Right renal pelvis (tissue), 4 donors: ENCODE measurements around the gene RPS16. TPM values are rescaled to one million over a fixed set of nuclear protein-coding genes. Genes with fewer than 3 reads are reported as not detected.
"Not testable (repeated sequence)": the region's sequence is repeated elsewhere in the genome, so short reads cannot be mapped to it uniquely, and the experiment has no call there.

Source experiments
- DNase-seq, 4 donors: peaks; one replicate each; pipeline ENCODE4 v3.0.0-alpha.2; 2013; ENCODE audit warnings: low read depth in 4 of 4, low spot score in 3 of 4, missing footprints in 1 of 4
- polyA plus RNA-seq, 4 donors: library from polyadenylated mRNA; unstranded; fragments of 120-200 nt; gene quantifications; one replicate each; pipeline ENCODE4 v1.2.1, GENCODE V29; 2013; ENCODE audit not compliant: insufficient read length in 4 of 4

Gene RPS16
- polyA plus RNA-seq, 4 donors, result 1,088 to 1,343 (median 1,270) TPM

- DNase-seq, result not testable (repeated sequence)
These were observed 15.5 kb upstream of the RPS16 start for GRCh38 chr19:39451257-39451656.

- no peak for DNase-seq
These were observed 13.5 kb upstream of the RPS16 start for GRCh38 chr19:39449116-39449797.

DNA sequence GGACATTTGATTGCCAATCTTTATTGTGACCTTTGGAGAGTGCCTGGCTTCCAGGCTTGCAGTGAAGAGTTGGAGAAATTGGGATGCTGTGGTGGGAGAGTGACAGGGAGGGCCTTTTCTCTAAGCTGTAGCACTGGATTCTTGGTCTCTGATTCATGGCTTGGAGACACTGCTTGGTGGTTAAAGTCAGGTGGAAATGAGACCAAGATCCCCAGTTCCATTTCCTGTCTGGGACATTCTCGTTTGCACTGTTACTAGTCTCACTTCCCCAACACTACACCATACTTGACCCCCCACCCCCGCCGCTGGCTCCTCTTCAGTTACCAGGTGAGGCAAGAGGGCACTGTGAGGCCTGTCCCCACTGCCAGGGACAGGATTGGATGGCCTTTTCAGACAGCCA lies 12.5 kb upstream of the RPS16 start:
- DNase-seq, result no peak

GRCh38 chr19:39446365-39447084 lies 10.8 kb upstream of the RPS16 start:
- no peak for DNase-seq

GRCh38 chr19:39445196-39446111 lies 9.7 kb upstream of the RPS16 start, which contains the start of gene SUPT5H:
TSS of gene SUPT5H (plus strand) at chr19:39445582. CDS start at chr19:39445891, 309 bp downstream.
- peak; percentile 92 to 95 (median 95) for DNase-seq

GRCh38 chr19:39444598-39445195 lies 8.9 kb upstream of the RPS16 start:
- no peak for DNase-seq

DNA sequence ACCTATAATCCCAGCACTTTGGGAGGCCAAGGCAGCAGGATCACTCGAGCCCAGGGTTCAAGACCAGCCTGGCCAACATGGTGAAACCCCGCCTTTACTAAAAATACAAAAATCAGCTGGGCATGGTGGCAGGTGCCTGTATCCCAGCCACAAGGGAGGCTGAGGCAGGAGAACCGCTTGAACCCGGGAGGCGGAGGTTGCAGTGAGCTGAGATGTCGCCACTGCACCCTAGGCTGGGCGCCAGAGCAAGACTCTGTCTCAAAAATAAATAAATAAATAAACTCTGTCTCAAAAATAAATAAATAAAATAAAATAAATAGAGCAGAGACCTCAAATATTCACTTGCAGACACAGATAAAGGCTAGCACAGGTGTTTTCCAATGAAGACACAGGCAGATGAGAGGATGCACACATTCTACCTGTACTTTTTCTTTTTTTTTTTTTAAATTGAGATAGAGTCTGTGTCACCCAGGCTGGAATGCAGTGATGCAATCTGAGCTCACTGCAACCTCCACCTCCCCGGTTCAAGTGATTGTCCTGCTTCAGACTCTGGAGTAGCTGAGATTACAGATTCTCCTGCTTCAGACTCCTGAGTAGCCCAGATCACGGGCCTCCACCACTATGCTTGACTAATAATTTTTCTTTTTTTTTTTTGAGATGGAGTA lies 2.7 kb upstream of the RPS16 start:
- DNase-seq, result no peak

- no peak for DNase-seq
These were observed 584 bp upstream of the RPS16 start for GRCh38 chr19:39436350-39436716.

GRCh38 chr19:39434123-39435076 lies 1.3 kb downstream of the RPS16 start:
- no peak for DNase-seq

DNA sequence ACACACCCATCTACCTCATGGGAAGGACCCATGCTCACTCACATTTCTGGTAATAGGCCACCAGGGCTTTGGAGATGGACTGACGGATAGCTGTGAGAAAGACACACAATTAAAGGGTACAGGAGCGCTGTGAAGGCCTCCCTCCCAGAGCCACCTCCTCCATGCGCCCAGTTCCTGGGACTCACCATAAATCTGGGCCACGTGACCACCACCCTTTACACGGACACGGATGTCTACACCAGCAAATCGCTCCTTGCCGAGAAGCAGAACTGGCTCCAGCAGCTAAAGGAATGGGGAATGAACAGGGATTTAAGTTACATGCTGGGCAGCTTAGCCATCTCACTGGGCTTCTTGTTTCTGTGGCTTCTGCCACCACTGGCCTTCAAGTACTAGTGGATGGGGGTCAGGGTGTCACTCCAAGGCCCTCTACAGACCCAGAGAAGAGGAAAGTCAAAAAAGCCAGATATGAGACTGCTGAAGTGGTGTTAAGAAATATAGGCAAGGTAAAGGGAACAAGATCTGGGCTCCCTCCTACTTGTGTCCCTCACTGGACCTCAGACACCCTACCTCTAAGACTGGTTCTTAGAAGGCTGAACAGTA lies 2.2 kb downstream of the RPS16 start:
- DNase-seq, result no peak

- no peak for DNase-seq
These were observed 3.1 kb downstream of the RPS16 start for GRCh38 chr19:39432677-39433025.

- DNase-seq, result no peak
These were observed 4.8 kb downstream of the RPS16 start for GRCh38 chr19:39430675-39431593.

- DNase-seq, result peak in 2 of 4 donors; percentile 85 to 86
These were observed 7.3 kb downstream of the RPS16 start for GRCh38 chr19:39428283-39429112.

DNA sequence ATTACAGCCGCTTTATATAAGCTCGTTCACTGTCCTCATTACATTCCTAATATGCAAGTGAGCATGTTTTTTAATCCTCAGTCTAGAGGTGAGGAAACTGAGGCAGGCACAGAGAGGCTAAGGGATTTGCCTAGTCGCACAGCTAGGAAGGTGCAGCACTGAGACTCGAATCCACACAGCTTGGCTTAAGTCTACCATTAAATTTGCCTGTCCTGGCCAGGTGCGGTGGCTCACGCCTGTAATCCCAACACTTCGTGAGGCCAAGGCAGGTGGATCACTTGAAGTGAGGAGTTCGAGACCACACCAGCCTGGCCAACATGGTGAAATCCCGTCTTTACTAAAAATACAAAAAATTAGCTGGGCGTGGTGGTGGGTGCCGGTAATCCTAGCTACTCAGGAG lies 8.0 kb downstream of the RPS16 start:
- DNase-seq, result no peak

GRCh38 chr19:39426170-39426569 lies 9.6 kb downstream of the RPS16 start:
- no peak for DNase-seq

DNA sequence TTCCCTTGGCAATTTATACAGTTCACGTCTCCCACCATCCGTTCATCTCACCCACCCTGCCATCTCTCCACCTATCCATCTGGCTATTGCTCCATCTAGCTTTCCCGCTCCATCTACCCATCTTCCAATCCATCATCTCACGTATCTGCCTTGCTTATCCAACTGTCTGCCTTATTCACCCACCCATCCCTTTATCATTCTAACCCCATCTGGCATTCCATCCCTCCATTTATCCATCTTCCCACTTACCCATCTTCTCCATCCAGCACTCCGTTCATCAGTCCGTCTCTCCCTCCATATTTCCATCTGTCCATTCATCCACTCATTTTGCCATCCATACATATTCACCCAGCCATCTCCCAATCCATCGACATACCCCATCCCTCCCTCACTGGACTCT lies 10.0 kb downstream of the RPS16 start:
- no peak for DNase-seq

- DNase-seq, result no peak
These were observed 10.8 kb downstream of the RPS16 start for GRCh38 chr19:39424934-39425333.
